DMS114 treated with DMSO at 0.1 percent for 48 hours (cell line): ENCODE data around the gene PPARA.

ENCODE experiments used
- DNase-seq: peaks from one replicate; lab custom pipeline; 2025; ENCODE audit not compliant: unreplicated experiment; lab: John Stamatoyannopoulos, UW

Gene PPARA

DNA sequence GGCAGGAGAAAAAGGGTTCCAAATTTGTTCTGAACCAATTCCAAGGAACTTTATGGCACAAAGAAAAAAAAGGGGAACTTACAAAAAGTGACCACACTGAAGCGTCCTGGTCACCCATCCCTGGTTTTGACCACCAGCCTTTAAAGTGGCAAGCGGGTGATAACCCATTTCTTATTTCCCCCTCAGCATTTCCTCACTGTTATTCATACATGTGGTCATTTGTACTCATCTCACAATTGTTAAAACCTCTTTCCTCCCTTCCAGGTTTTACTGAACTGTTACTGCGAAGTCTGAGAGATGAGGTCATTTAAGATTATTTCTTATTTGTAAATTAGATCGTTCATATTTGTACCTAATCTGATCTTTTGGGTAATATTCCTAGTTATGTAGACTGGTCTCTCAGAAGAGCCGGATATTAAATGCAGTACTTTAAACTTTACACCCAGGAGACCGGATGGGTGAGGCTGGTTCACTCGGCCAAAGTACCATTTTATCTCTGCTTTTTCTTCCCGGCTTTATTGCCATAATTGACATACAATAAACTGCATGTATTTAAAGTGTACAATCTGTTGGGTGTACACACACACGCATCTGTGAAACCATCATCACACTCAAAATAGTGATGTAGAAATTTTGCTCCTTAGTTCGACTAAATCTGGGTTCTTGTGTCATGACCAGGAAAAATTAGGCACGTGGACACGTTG lies 52.7 kb downstream of the PPARA start:
- DNase-seq = no peak

DNA sequence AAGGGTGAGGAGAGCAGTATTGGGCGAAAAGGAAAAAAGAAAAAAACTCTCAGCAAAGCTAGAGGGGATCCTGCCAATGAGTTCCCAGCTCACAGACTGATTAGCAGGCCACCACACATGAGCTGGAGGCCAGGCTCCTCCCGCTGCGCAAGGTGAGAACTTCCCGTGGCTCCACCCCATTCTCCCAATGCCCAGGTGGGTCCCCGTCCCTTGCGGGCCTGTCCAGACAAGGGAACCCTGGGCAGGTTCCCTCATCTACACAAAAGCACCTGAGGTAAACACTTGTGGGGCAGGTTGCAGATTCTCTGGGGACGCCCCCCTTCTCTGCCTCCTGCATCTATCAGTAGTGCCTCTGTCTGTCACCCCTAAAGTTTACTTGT lies 53.3 kb downstream of the PPARA start:
- DNase-seq = no peak

GRCh38 chr22:46209262-46209661 lies 58.9 kb downstream of the PPARA start:
- DNase-seq = no peak

DNA sequence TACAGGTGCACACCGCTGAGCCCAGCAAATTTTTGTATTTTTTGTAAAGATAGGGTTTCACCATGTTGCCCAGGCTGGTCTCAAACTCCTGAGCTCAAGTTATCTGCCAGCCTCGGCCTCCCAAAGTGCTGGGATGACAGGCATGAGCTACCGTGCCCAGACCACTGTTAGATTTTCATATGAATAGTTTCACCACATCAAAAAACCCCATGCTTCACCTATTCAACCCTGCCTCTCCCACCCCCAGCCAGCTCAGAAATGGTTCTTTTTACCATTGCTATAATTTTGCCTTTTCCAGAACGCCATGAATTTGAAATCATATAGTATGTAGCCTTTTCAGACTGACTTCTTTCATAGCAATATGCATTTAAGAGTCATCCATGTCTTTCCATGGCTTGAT lies 61.9 kb downstream of the PPARA start:
- DNase-seq = no peak

DNA sequence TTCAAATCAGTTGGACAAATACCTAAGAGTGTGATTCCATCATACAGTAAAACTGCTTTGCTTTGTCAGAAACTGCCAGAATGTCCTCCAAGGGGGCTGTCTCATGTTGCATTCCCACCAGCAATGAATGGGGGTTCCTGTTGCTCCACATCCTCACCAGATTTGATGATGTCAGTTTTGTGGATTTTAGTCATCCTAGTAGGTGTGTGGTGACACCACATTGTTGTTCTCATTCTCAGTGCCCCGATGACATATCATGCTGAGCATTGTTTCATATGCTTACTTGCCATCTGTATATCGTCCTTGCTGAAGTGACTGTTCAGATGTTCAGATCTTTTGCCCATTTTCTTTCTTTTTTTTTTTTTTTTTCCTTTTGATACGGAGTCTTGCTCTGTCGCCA lies 62.7 kb downstream of the PPARA start:
- DNase-seq = no peak

GRCh38 chr22:46214149-46214548 lies 63.8 kb downstream of the PPARA start:
- no peak for DNase-seq

- no peak for DNase-seq
Observed at GRCh38 chr22:46214616-46215015, 64.3 kb downstream of the PPARA start.

DNA sequence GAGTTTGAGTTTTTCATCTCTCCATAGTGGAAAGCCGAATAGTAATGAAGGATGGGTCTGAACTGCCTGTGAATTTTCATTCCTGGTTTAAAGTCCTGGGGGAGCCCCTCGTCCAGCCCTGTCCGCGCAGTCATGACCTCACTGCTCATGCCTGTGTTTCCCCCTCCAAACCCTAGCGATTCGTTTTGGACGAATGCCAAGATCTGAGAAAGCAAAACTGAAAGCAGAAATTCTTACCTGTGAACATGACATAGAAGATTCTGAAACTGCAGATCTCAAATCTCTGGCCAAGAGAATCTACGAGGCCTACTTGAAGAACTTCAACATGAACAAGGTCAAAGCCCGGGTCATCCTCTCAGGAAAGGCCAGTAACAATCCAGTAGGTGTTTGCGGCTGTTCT lies 69.3 kb downstream of the PPARA start:
- no peak for DNase-seq

GRCh38 chr22:46220921-46221320 lies 70.6 kb downstream of the PPARA start:
- DNase-seq = no peak

DNA sequence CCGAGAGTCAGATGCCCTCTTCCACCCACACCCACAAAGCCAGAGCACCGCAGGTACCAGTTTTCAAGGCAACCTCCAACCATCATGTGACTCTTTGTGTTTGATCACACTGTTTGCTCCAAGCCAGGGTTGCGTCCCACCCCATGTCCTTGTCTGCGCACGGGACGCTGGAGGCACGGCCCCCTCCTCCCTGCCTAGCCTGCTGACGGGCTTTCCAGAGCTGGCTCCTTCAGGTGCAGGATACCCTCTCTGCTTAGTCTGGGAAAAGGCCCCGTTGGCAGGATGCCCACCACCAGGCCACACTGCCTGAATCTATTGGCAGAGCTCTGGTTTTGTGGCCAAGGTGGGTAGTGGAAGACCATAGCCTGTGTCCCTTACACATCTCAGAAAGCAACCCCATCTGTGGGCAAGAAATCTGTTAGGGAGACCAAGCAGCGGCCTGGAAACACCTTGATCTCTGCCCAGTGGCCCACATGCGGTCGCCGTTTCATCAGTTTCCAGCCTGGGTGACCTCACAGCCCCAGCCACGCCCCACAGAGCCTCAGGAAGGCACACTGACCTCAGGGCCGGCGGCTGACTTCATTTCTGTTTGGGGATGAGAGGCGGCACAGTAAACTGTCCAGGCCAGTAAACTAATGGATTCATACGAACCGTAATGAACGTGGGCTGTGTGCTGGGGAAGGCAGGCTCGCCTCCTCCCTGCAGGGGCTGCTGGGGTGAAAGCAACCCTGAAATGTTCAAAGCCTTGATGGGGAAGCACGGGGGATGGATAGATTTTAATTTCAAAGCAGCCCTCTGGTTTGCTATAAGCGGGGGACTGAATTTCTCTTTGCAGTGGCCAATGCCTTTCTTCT lies 73.9 kb downstream of the PPARA start:
- no peak for DNase-seq

GRCh38 chr22:46224898-46225290 lies 74.6 kb downstream of the PPARA start:
- DNase-seq = no peak

DNA sequence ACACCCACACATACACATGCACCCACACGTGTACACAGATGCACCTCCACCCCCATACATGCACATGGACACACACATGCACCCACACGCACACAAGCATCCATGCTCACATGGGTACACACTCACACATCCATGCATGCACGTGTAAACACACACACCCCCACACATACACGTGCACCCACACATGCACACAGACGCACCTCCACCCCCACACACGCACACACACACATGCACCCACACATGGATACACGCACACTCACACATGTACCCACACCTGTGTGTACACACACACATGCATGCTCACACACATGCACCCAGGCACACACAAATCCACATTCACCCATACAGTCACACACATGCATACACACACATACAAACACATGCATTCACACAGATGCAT lies 75.3 kb downstream of the PPARA start:
- no peak for DNase-seq

GRCh38 chr22:46226577-46226976 lies 76.3 kb downstream of the PPARA start:
- no peak for DNase-seq

- DNase-seq = no peak
Observed at GRCh38 chr22:46229701-46230100, 79.4 kb downstream of the PPARA start.

- no peak for DNase-seq
Observed at GRCh38 chr22:46230262-46230901, 80.1 kb downstream of the PPARA start.

DNA sequence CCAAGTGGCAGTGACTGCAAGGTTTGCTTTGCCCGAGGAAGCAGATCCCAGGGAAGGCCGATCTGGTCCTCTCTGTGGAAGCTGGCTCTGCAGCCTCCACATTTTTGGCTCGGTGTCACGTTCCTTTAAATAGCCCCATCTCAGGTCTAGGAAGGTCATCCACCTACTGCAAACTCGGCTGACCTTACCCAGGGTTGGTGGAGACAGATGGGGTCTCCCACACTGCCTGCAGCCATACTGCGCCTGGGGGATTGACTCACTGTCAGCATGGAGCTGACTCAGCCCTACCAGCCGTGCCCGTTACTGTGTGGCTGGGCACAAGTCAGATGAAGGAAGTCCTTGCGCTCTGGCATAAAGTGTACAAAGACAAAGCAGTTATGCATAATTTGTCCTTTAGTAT lies 82.9 kb downstream of the PPARA start:
- DNase-seq = no peak

GRCh38 chr22:46234969-46235368 lies 84.6 kb downstream of the PPARA start:
- DNase-seq = no peak

DNA sequence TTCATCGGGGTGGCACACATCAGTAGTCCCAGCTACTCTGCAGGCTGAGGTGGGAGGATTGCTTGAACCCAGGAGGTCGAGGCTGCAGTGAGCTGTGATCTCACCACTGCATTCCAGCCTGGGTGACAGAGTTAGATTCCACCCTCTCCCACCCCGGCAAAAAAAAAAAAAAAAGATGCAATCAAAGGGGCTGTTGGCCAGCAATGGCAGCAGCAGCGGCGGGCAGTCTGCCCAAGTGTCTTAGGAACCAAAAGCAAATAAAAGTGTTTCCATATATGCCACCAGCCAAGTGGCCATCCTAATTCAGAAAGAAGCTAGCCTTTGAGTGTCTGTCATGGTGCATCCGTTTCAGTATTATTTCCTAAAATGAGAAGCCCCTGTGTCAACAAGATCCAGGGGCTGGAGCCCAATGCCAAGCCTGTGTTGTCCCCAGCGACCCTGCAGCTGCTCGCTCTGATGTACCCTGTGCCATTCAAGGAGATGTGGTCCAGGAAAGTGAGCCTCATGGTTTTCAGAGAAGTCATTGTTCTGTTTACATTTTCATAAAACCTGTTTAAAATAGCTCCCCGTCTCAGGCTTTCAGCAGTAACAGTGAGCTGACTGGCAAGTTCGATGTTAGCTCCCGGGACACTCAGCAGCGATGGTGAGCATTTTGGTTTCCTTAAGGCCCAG lies 87.3 kb downstream of the PPARA start:
- DNase-seq = no peak

- DNase-seq = no peak
Observed at GRCh38 chr22:46238541-46238940, 88.2 kb downstream of the PPARA start.

DNA sequence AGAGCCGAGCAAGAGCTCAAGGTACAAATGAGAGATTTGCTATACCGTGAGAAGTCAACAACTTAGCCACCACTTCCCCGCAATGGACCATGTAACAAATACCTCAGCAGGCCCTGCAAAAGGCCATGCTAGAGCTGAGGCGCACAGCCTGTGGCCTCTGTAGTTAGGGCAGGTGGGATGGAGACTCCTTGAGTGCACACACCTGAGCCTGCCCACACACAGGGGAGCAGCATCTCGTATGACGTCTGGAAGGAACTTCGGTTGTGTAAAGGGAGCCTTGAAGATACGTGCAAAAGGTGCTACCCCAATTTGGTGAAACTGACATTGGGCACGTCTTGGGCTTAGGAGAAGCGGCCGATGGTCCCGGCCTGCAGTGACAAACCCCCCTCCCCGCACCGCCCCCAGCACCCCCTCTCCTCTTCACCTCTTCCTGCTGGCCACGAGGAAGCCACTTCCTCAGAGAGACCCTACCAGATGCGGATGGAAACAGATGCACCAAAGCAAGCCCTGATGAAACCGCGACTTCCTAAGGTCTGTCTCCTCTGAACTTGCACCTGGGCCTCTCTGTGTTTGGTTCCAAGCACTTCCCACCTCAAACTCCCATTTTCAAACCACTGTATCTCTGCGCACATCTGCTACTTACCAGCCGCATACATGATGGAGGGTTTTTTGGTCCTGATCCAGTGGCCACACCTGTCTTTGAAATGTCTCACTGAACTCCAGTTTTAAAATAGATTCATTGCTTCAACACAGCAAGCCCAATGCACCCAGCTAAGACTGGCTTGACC lies 89.1 kb downstream of the PPARA start:
- DNase-seq = no peak

DNA sequence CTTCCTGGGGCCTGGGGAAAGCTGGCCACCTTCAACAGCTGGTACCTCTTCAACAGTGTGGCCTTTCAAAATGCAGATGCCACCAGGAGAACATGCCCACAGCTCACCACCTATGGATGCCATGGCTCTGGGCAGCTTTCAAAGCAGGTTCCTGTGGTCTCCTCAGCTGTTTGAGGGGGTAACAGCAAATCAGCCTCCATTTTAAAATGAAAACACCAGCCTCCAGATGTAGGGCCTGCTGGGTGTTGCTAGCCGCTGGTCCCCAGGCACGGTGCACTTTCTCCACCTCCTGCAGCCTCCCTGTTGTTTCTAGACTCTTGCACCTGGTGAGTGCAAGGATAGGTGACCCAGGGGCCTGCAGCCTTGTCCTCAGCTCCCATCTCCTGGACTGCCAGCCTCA lies 89.7 kb downstream of the PPARA start:
- no peak for DNase-seq
